ENCODE data around the gene SLC35F1.

DNA sequence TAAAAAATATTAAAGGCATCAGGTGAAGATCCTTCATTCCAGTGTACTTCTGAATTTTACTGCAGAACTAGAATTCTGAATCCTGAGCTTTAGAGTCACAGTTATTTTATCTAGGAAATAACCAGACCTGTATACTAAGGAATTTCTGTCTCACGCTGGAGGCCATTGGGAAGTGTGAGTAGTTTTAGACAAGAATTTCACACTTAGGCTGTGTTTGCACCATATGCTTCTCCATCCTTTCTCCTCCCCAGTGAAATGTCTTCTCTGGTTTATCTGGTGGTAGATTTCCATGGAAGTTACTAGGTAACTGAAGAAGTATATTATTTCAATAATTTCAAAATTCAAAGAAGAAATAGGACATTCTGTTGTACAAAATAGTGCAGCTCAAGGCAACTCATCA, 83.1 kb downstream of the SLC35F1 start:
- TF ChIP-seq, protein P1, sequence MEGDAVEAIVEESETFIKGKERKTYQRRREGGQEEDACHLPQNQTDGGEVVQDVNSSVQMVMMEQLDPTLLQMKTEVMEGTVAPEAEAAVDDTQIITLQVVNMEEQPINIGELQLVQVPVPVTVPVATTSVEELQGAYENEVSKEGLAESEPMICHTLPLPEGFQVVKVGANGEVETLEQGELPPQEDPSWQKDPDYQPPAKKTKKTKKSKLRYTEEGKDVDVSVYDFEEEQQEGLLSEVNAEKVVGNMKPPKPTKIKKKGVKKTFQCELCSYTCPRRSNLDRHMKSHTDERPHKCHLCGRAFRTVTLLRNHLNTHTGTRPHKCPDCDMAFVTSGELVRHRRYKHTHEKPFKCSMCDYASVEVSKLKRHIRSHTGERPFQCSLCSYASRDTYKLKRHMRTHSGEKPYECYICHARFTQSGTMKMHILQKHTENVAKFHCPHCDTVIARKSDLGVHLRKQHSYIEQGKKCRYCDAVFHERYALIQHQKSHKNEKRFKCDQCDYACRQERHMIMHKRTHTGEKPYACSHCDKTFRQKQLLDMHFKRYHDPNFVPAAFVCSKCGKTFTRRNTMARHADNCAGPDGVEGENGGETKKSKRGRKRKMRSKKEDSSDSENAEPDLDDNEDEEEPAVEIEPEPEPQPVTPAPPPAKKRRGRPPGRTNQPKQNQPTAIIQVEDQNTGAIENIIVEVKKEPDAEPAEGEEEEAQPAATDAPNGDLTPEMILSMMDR (conservative IDR thresholded peaks at IDR 0.05), result no peak
- no peak for TF ChIP-seq ZFX (IDR thresholded peaks at IDR 0.05)
